ENCODE data around the gene RGS12.

- no peak for TF ChIP-seq CTCF (IDR thresholded peaks at IDR 0.05 in 8 of 11, conservative IDR thresholded peaks at IDR 0.05 in 3 of 11)
- no peak for TF ChIP-seq POLR2AphosphoS5 (IDR thresholded peaks at IDR 0.05)
- no peak for TF ChIP-seq POLR2A (IDR thresholded peaks at IDR 0.05)
These were observed 38.9 kb downstream of the RGS12 start for GRCh38 chr4:3331511-3332394.

Measured in spleen (tissue), 7 donors.